IMR-90 (cell line): Measurements from ENCODE around the gene LINS1. TPM values are rescaled to one million over a fixed set of nuclear protein-coding genes. Genes with fewer than 3 reads are reported as not detected.

Source experiments
- ATAC-seq: fragments of 200-7000 bp; cut with Tn5 transposase; 2 replicates; pipeline ENCODE4 v1.9.1; 2020; ENCODE audit warnings: low read depth, mild to moderate bottlenecking, moderate library complexity
- BruUV-seq: library from RNA; stranded (reverse); fragments of 400-500 nt; replicated peaks from 2 replicates; lab custom pipeline; 2021; lab: Mats Ljungman, UMichigan
- CTCF ChIA-PET: fragments of 300-600 bp; formaldehyde crosslinking; extraction: SDS; loops from one replicate; lab custom pipeline; 2021; ENCODE audit warnings: antibody characterized with exemption; lab: Yijun Ruan, JAX
- POLR2A ChIA-PET: fragments of 300-600 bp; sonication (Branson Sonifier 250); formaldehyde crosslinking; loops from one replicate; lab custom pipeline; 2022; ENCODE audit warnings: antibody characterized with exemption; ENCODE audit not compliant: unreplicated experiment; lab: Charles Lee
- DNase-seq: peaks from one replicate; pipeline ENCODE4 v3.0.0; 2013
- H2AFZ ChIP-seq: replicated peaks from 2 replicates; pipeline ENCODE3; 2013; ENCODE audit warnings: low read length, mild to moderate bottlenecking; ENCODE audit not compliant: poor library complexity
- H2AK5ac ChIP-seq: 2 replicates; pipeline ENCODE4 v1.6.1; 2013; ENCODE audit warnings: low read depth, low read length, inconsistent platforms
- H2AK9ac ChIP-seq: replicated peaks from 2 replicates; pipeline ENCODE3; 2013; ENCODE audit warnings: mild to moderate bottlenecking, low read depth, low read length, moderate library complexity; ENCODE audit not compliant: poor library complexity
- H2BK120ac ChIP-seq: 2 replicates; pipeline ENCODE4 v1.6.1; 2013; ENCODE audit warnings: low read depth, low read length, inconsistent platforms
- H2BK15ac ChIP-seq: 3 replicates; pipeline ENCODE4 v1.6.1; 2013; ENCODE audit warnings: low read depth, low read length, inconsistent platforms
- H2BK20ac ChIP-seq: 2 replicates; pipeline ENCODE4 v1.6.1; 2013; ENCODE audit warnings: low read depth, mild to moderate bottlenecking, inconsistent platforms, low read length, moderate library complexity
- H2BK5ac ChIP-seq: 2 replicates; pipeline ENCODE4 v1.6.1; 2013; ENCODE audit warnings: mild to moderate bottlenecking, low read depth, low read length, inconsistent platforms; ENCODE audit not compliant: poor library complexity, severe bottlenecking
- H3K14ac ChIP-seq: replicated peaks from 2 replicates; pipeline ENCODE4 v1.6.1; 2013; ENCODE audit warnings: low read depth, low read length, inconsistent platforms
- H3K18ac ChIP-seq: 2 replicates; pipeline ENCODE4 v1.6.1; 2013; ENCODE audit warnings: low read depth, low read length, control low read depth
- H3K23ac ChIP-seq: 2 replicates; pipeline ENCODE4 v1.6.1; 2013; ENCODE audit warnings: low read depth, low read length, inconsistent platforms
- H3K27ac ChIP-seq: 2 replicates; pipeline ENCODE4 v1.5.1; 2013; ENCODE audit warnings: mild to moderate bottlenecking, control low read depth, low read length; ENCODE audit not compliant: insufficient read depth
- H3K27me3 ChIP-seq: 2 replicates; pipeline ENCODE4 v1.6.1; 2013; ENCODE audit warnings: low read length; ENCODE audit not compliant: control insufficient read depth, insufficient read depth
- H3K36me3 ChIP-seq: 2 replicates; pipeline ENCODE4 v1.6.1; 2013; ENCODE audit warnings: low read length, mixed read lengths; ENCODE audit not compliant: control insufficient read depth, insufficient read depth
- H3K4ac ChIP-seq: 2 replicates; pipeline ENCODE4 v1.6.1; 2013; ENCODE audit warnings: low read depth, low read length, inconsistent platforms
- H3K4me1 ChIP-seq: 2 replicates; pipeline ENCODE4 v1.6.1; 2013; ENCODE audit warnings: low read length, mixed read lengths; ENCODE audit not compliant: control insufficient read depth, insufficient read depth
- H3K4me2 ChIP-seq: 2 replicates; pipeline ENCODE4 v1.6.1; 2013; ENCODE audit warnings: low read depth, mild to moderate bottlenecking, control low read depth, low read length, moderate library complexity
- H3K4me3 ChIP-seq: 2 replicates; pipeline ENCODE4 v1.5.1; 2013; ENCODE audit warnings: low read depth, mild to moderate bottlenecking, control low read depth, low read length, moderate library complexity; ENCODE audit not compliant: insufficient read depth
- H3K56ac ChIP-seq: 2 replicates; pipeline ENCODE4 v1.6.1; 2013; ENCODE audit warnings: low read length, inconsistent platforms; ENCODE audit not compliant: insufficient read depth; ENCODE audit errors: extremely low read depth
- H3K79me1 ChIP-seq, 2 experiments: 2 replicates each; pipeline ENCODE4 v1.6.1; 2013; ENCODE audit warnings: low read length in 2 of 2, inconsistent platforms in 1 of 2, low read depth in 1 of 2
- H3K9ac ChIP-seq: 2 replicates; pipeline ENCODE4 v1.6.1; 2013; ENCODE audit warnings: low read depth, low read length, control low read depth
- H3K9me1 ChIP-seq: 2 replicates; pipeline ENCODE4 v1.6.1; 2013; ENCODE audit warnings: low read length, inconsistent platforms; ENCODE audit not compliant: insufficient read depth
- H3K9me3 ChIP-seq: 2 replicates; pipeline ENCODE4 v1.6.1; 2013; ENCODE audit warnings: low read length; ENCODE audit not compliant: control insufficient read depth, insufficient read depth
- H4K20me1 ChIP-seq: 2 replicates; pipeline ENCODE4 v1.6.1; 2013; ENCODE audit warnings: low read length, inconsistent platforms; ENCODE audit not compliant: insufficient read depth
- H4K5ac ChIP-seq: 2 replicates; pipeline ENCODE4 v1.6.1; 2013; ENCODE audit warnings: mild to moderate bottlenecking, low read depth, low read length, control low read depth
- H4K8ac ChIP-seq, 2 experiments: 2 replicates each; pipeline ENCODE4 v1.6.1; 2013; ENCODE audit warnings: low read depth in 2 of 2, low read length in 2 of 2, control low read depth in 1 of 2, inconsistent platforms in 1 of 2
- H4K91ac ChIP-seq: 2 replicates; pipeline ENCODE4 v1.6.1; 2013; ENCODE audit warnings: low read depth, low read length, inconsistent platforms; ENCODE audit not compliant: insufficient read depth
- CHD1 ChIP-seq: IDR thresholded peaks from 2 replicates; pipeline ENCODE4 v1.6.1; 2012; ENCODE audit warnings: low read depth, low read length, improper control_type of control experiment
- MAZ ChIP-seq: IDR thresholded peaks from 2 replicates; pipeline ENCODE4 v1.6.1; 2012; ENCODE audit warnings: low read depth, mild to moderate bottlenecking, low read length, improper control_type of control experiment, moderate library complexity, borderline replicate concordance
- RCOR1 ChIP-seq: IDR thresholded peaks from 2 replicates; pipeline ENCODE4 v1.6.1; 2012; ENCODE audit warnings: mild to moderate bottlenecking, low read length, improper control_type of control experiment; ENCODE audit not compliant: insufficient replicate concordance
- RFX5 ChIP-seq: IDR thresholded peaks from 2 replicates; pipeline ENCODE4 v1.8.0; 2012; ENCODE audit warnings: low read depth, mild to moderate bottlenecking, low read length, moderate library complexity
- SMC3 ChIP-seq: fragments of 150-350 bp; IDR thresholded peaks from 2 replicates; pipeline ENCODE4 v1.6.1; 2016; ENCODE audit warnings: low read depth, mild to moderate bottlenecking, antibody characterized with exemption, low read length, moderate library complexity
- WGBS, 2 experiments: methylation state at CpG; one replicate each; pipeline versions ENCODE4 v1.1.5 to v1.1.7; 2013; ENCODE audit warnings: missing lambda C conversion rate in 2 of 2; ENCODE audit not compliant: insufficient read length in 1 of 2; ENCODE audit errors: extremely low coverage in 2 of 2; 5-methylcytosine and 5-hydroxymethylcytosine counted together
- dilution Hi-C: fragments of 300-500 bp; cut with HindIII; formaldehyde crosslinking; loops from one replicate; pipeline ENCODE4 v1.14.3; 2018; ENCODE audit warnings: low sequenced_read_pairs; ENCODE audit not compliant: unreplicated experiment
- in situ Hi-C: fragments of 300-500 bp; cut with MboI; formaldehyde crosslinking; loops from 3 replicates; pipeline ENCODE4 v1.14.3; 2019; ENCODE audit warnings: low sequenced_read_pairs, inconsistent platforms, mixed read lengths
- intact Hi-C: fragments of 100-400 bp; cut with micrococcal nuclease; formaldehyde crosslinking; loops from 2 replicates; pipeline ENCODE4 v1.10.0; 2022
- polyA plus RNA-seq, 3 experiments: library from polyadenylated mRNA; depleted of rRNA; stranded (reverse); fragments of >200 nt; gene quantifications; 2 replicates each; pipeline ENCODE4 v1.2.3, GENCODE V29; 2012; ENCODE audit warnings: low replicate concordance in 1 of 3
- total RNA-seq: library from RNA; depleted of rRNA; stranded (reverse); fragments of >200 nt; gene quantifications from 2 replicates; pipeline ENCODE4 v1.2.3, GENCODE V29; 2012

The LINS1 gene
- total and polyA plus RNA-seq, 2 of the 4 experiments (the other 2 are of a cell fraction), result 6.9 to 10.6 TPM

- Histone ChIP-seq H3K4ac (no peak overlapping the region), H3K27me3 (no peaks in the 10 kb centered on the region), H3K4me1 (no peaks in the 10 kb centered on the region), H3K23ac (no peak overlapping the region), H4K8ac (no peak overlapping the region), H2AFZ (no peak overlapping the region), H2BK120ac (no peak overlapping the region), H3K4me2 (no peak overlapping the region), H3K18ac (no peak overlapping the region), H3K79me1 (no peaks in the 10 kb centered on the region), H3K14ac (no peak overlapping the region), H3K9ac (no peak overlapping the region), H3K9me3 (0 out of 2 replicates have a peak, but pooled peaks cover 3% of the 10 kb centered on the region), H2AK9ac (no peak overlapping the region), H3K36me3 (no peaks in the 10 kb centered on the region), H4K20me1 (no peaks in the 10 kb centered on the region), H2BK5ac (no peak overlapping the region), H3K4me3 (no peak overlapping the region), H4K91ac (no peak overlapping the region), H2AK5ac (no peak overlapping the region), H3K9me1 (no peaks in the 10 kb centered on the region), H2BK20ac (no peak overlapping the region), H3K27ac (no peak overlapping the region), H4K5ac (no peak overlapping the region), H3K56ac (no peak overlapping the region), H2BK15ac (no peak overlapping the region)
- POLR2A ChIA-PET, result no interaction called here
- DNase-seq, result no peak
- intact Hi-C loops (no loop called here), dilution Hi-C loops (no loop called here), in situ Hi-C loops (no loop called here)
- 46% methylated on average over 36 of the region's 57 CpGs; no CpG with 5 or more reads in 1 of the 2 experiments for WGBS, 2 experiments
- ATAC-seq, result no peak
- TF ChIP-seq RCOR1, result no peak
- TF ChIP-seq MAZ, result no peak
- no peak for TF ChIP-seq CHD1
- no peak for TF ChIP-seq SMC3
- TF ChIP-seq RFX5, result no peak
- CTCF ChIA-PET, result no interaction called here
- no TSS peak for BruUV-seq
These were observed 57.6 kb downstream of the LINS1 start for GRCh38 chr15:100544338-100544841.
